IPS-18c (cell line): Measurements from ENCODE around the gene AIG1.

Experiments used
- H3K4me3 ChIP-seq: 2 replicates; pipeline ENCODE4 v1.7.0; 2013; ENCODE audit warnings: low read depth, mild to moderate bottlenecking, low read length, moderate library complexity; ENCODE audit not compliant: insufficient read depth
- H3K9me3 ChIP-seq: one replicate; pipeline ENCODE4 v1.6.1; 2013; ENCODE audit warnings: mild to moderate bottlenecking, low read length, moderate library complexity; ENCODE audit not compliant: control insufficient read depth, insufficient read depth

Gene AIG1

DNA sequence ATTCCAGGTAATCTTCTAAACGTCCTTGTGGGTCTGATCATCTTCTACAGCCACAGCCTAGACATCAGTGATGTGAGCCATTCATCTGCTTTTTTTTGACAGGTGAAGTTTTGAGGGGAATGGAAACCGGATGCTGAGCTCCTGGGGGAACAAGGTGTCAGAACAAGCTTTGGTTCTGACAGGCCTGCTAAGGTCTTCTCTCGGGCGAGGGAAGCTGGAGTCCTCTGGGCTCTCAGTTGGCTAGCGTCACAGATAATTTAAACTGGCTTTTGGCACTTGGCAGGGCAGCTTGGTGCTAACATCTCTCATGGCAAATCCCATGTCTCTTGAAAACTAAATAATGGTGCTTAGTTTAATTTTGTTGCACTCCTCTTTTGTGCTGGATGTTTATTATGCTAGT is 8.4 kb upstream of the AIG1 start:
- no peak overlapping the region for H3K4me3 ChIP-seq
- peaks cover 4% of the 10 kb centered on the region for H3K9me3 ChIP-seq

- Histone ChIP-seq H3K4me3 (no peak overlapping the region), H3K9me3 (peaks cover 4% of the 10 kb centered on the region)
Observed at GRCh38 chr6:143053856-143054255, 6.8 kb upstream of the AIG1 start.

DNA sequence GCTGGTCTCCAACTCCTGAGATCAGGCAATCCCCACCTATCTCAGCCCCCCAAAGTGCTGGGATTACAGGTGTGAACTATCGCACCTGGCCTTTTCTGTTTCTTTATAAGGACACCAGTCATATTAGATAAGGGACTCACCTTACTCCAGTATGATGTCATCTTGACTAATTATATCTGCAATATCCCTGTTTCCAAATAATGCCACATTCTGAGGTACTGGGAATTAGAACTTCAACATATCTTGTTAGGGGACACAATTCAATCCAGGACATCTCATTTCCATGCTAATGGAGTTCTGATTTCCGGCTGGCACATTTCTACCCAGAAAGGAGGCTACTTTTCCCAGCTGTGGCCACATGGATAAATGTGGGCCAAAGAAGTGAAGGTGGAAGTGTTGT is 6.4 kb upstream of the AIG1 start:
- H3K4me3 ChIP-seq, result no peak overlapping the region
- H3K9me3 ChIP-seq, result peaks cover 2% of the 10 kb centered on the region

DNA sequence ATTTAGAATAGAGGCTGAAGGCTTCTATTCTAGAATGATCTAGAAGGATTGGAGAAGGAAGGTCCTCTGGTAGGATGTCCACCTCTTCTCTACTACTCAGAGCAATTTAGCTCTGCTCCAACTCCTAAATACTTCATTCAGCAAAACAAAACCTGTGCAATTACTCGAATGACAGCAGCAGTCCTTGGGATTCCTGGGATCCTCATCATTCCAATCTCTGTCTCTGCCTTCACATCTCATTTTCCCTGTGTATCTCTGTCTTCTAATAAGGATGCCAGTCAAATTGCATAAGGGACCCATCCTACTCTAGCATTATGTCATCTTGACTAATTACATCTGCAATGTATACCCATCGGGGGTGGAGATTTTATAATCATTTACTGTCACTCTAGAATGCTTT is 5.5 kb upstream of the AIG1 start:
- H3K9me3 ChIP-seq, result no peaks in the 10 kb centered on the region
- H3K4me3 ChIP-seq, result no peak overlapping the region

- Histone ChIP-seq H3K4me3 (no peak overlapping the region), H3K9me3 (no peaks in the 10 kb centered on the region)
Observed at GRCh38 chr6:143055891-143056290, 4.8 kb upstream of the AIG1 start.

- no peaks in the 10 kb centered on the region for H3K9me3 ChIP-seq
- H3K4me3 ChIP-seq, result no peak overlapping the region
Observed at GRCh38 chr6:143058987-143059386, 1.7 kb upstream of the AIG1 start.

- Histone ChIP-seq H3K4me3 (peak overlapping the region; percentile 81), H3K9me3 (no peaks in the 10 kb centered on the region)
Observed at GRCh38 chr6:143059663-143060353, 881 bp upstream of the AIG1 start.

DNA sequence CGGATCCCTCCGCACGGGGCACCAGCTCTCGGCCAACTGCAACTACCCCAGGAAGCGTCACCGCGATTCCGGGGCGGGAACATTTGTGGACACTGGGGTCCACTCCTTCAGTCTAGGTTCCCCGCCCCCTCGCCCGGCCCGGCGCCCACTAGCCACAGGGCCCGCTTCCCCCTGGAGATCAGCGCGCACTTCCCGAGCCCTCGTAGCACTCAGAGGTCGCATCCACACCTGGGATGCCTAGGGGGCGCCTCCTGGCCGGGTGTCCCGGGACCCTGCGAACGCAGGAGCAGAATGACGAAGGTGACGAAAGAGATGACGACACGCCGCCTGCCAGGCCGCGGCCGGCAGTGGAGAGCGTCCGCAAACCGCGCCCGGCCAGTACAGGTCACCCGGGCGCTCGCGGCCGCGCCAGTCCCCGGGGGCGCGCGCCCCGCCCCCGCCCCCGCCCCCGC is 309 bp upstream of the AIG1 start:
- H3K9me3 ChIP-seq, result no peaks in the 10 kb centered on the region
- H3K4me3 ChIP-seq, result peak overlapping the region; percentile 81

- peak overlapping the region; percentile 75 for H3K4me3 ChIP-seq
- no peaks in the 10 kb centered on the region for H3K9me3 ChIP-seq
Observed at GRCh38 chr6:143061597-143062385, 1.1 kb downstream of the AIG1 start.

GRCh38 chr6:143062551-143062950 is 1.9 kb downstream of the AIG1 start:
- H3K4me3 ChIP-seq, result no peak overlapping the region

GRCh38 chr6:143063631-143064030 is 2.9 kb downstream of the AIG1 start:
- Histone ChIP-seq H3K4me3 (no peak overlapping the region), H3K9me3 (no peaks in the 10 kb centered on the region)

More at GRCh38 chr6:143062551-143062950, 1.9 kb downstream of the AIG1 start:
- H3K9me3 ChIP-seq, result no peaks in the 10 kb centered on the region

DNA sequence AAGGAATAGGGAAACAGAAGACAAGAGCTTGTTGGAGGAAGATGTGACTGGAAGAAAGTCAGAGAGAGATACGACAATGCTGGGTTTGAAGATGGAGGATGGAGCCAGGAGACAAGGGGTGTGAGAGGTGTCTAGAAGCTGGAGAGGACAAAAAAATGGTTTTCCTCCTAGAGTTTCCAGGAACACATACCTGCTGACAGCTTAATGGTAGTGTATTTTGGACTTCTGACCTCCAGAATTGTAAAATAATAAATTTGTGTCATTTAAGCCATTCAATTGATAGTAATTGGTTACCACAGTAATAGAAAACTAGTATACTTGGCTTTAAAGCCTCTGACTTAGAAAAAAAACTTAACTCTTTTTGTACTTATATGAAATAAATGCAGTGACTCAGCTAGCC is 3.6 kb downstream of the AIG1 start:
- Histone ChIP-seq H3K9me3 (no peaks in the 10 kb centered on the region), H3K4me3 (no peak overlapping the region)

GRCh38 chr6:143064951-143065683 is 4.4 kb downstream of the AIG1 start:
- Histone ChIP-seq H3K9me3 (no peaks in the 10 kb centered on the region), H3K4me3 (no peak overlapping the region)

- no peaks in the 10 kb centered on the region for H3K9me3 ChIP-seq
- no peak overlapping the region for H3K4me3 ChIP-seq
Observed at GRCh38 chr6:143068001-143068400, 7.3 kb downstream of the AIG1 start.

GRCh38 chr6:143074101-143074500 is 13.4 kb downstream of the AIG1 start:
- H3K4me3 ChIP-seq, result no peak overlapping the region
- H3K9me3 ChIP-seq, result no peaks in the 10 kb centered on the region

- Histone ChIP-seq H3K4me3 (no peak overlapping the region), H3K9me3 (no peaks in the 10 kb centered on the region)
Observed at GRCh38 chr6:143074670-143075318, 14.1 kb downstream of the AIG1 start.
